K562 (cell line): ENCODE data around the gene GMEB1. TPM values are rescaled to one million over a fixed set of nuclear protein-coding genes. Genes with fewer than 3 reads are reported as not detected.

ENCODE experiments used
- AFF1 ChIP-seq, 2 experiments: fragments of 450-650 bp; IDR thresholded peaks; 2 replicates each; pipeline ENCODE4 v1.6.1; 2018; ENCODE audit warnings: mild to moderate bottlenecking in 2 of 2, low read depth in 1 of 2; ENCODE audit not compliant: partially characterized antibody in 2 of 2
- ATF1 ChIP-seq, 2 experiments: fragments of 450-650 bp in 1 of 2; IDR thresholded peaks; 2 replicates each; pipeline ENCODE4 v1.6.1; 2016; ENCODE audit warnings: missing compliant biosample characterization in 1 of 2, missing genetic modification characterization in 1 of 2
- CHD1 ChIP-seq: fragments of 200-600 bp; sonication (generic); IDR thresholded peaks from one replicate; pipeline ENCODE4 v1.6.1; 2012; ENCODE audit warnings: mild to moderate bottlenecking, moderate library complexity, low read length, inconsistent platforms
- ETV5 ChIP-seq: sonication (generic); formaldehyde crosslinking; IDR thresholded peaks from 2 replicates; pipeline ENCODE4 v1.4.0; 2020; ENCODE audit warnings: low read depth, mild to moderate bottlenecking, missing genetic modification reagents
- IRF1 ChIP-seq: sonication (generic); formaldehyde crosslinking; IDR thresholded peaks from 2 replicates; pipeline ENCODE4 v1.8.0; 2022; ENCODE audit warnings: missing genetic modification reagents, mild to moderate bottlenecking, borderline replicate concordance
- KHSRP ChIP-seq: fragments of 450-650 bp; IDR thresholded peaks from 2 replicates; pipeline ENCODE4 v1.6.1; 2017
- MAFK ChIP-seq: IDR thresholded peaks from 2 replicates; pipeline ENCODE4 v1.6.1; 2011; ENCODE audit warnings: low read length, improper control_type of control experiment
- MEIS2 ChIP-seq: fragments of 450-650 bp; IDR thresholded peaks from 2 replicates; pipeline ENCODE4 v1.6.1; 2014; ENCODE audit warnings: mild to moderate bottlenecking; ENCODE audit not compliant: partially characterized antibody
- NBN ChIP-seq: fragments of 450-650 bp; IDR thresholded peaks from 2 replicates; pipeline ENCODE4 v1.6.1; 2016; ENCODE audit warnings: low read depth, mild to moderate bottlenecking
- PYGO2 ChIP-seq: fragments of 450-650 bp; IDR thresholded peaks from 2 replicates; pipeline ENCODE4 v1.6.1; 2016; ENCODE audit warnings: mild to moderate bottlenecking, missing genetic modification characterization, moderate library complexity, missing compliant biosample characterization
- RNF2 ChIP-seq: sonication (generic); IDR thresholded peaks from 2 replicates; pipeline ENCODE4 v1.6.1; 2016
- SMARCE1 ChIP-seq: fragments of 450-650 bp; IDR thresholded peaks from 2 replicates; pipeline ENCODE4 v1.7.1; 2016; ENCODE audit warnings: mild to moderate bottlenecking
- STAG1 ChIP-seq: sonication (generic); formaldehyde crosslinking; IDR thresholded peaks from 2 replicates; pipeline ENCODE4 v1.5.0; 2020; ENCODE audit warnings: missing genetic modification reagents, borderline replicate concordance
- SUPT5H ChIP-seq: fragments of 450-650 bp; IDR thresholded peaks from 2 replicates; pipeline ENCODE4 v1.6.1; 2016
- YY1 ChIP-seq, 3 experiments: IDR thresholded peaks; 2 replicates each; pipeline ENCODE4 v1.6.1; 2011; ENCODE audit warnings: low read length in 2 of 3, mild to moderate bottlenecking in 2 of 3, moderate library complexity in 2 of 3, borderline replicate concordance in 1 of 3, control low read depth in 1 of 3, low read depth in 1 of 3; ENCODE audit not compliant: insufficient read depth in 3 of 3, insufficient replicate concordance in 2 of 3, control insufficient read depth in 1 of 3, insufficient read length in 1 of 3; ENCODE audit errors: extremely low read depth in 1 of 3
- ZC3H11A ChIP-seq: IDR thresholded peaks from 2 replicates; pipeline ENCODE4 v1.6.1; 2012; ENCODE audit warnings: low read depth, low read length, improper control_type of control experiment
- ZNF143 ChIP-seq: sonication (generic); formaldehyde crosslinking; IDR thresholded peaks from 2 replicates; pipeline ENCODE4 v1.9.0; 2022; ENCODE audit warnings: mild to moderate bottlenecking, missing genetic modification reagents
- ZNF609 ChIP-seq: sonication (generic); formaldehyde crosslinking; IDR thresholded peaks from 2 replicates; pipeline ENCODE4 v1.8.1; 2023; ENCODE audit warnings: missing genetic modification reagents, mild to moderate bottlenecking, borderline replicate concordance
- polyA plus RNA-seq, 8 experiments: library from polyadenylated mRNA; depleted of rRNA in 4 of 8; stranded (reverse) in 5 of 8; unstranded in 3 of 8; fragments of >200 nt; fragmentation: Nextera tagmentation in 2 of 8; fragmentation: Illumina TruSeq in 1 of 8; extraction: Ambion mirVana in 2 of 8; extraction: Trizol in 1 of 8; gene quantifications; 2 replicates each; pipeline versions ENCODE4 v1.2.1 to v1.2.3, GENCODE V29; 2011 to 2014; ENCODE audit warnings: inconsistent platforms in 1 of 8, missing spikeins in 1 of 8
- total RNA-seq, 7 experiments: library from RNA; depleted of rRNA in 6 of 7; stranded (reverse); fragments of >200 nt in 6 of 7; fragmentation: Illumina TruSeq in 2 of 7; extraction: Trizol in 2 of 7; gene quantifications; 2 replicates each; pipeline versions ENCODE4 v1.2.1 to v1.2.3, GENCODE V29; 2011 to 2021; ENCODE audit warnings: low replicate concordance in 1 of 7

Gene GMEB1
- total and polyA plus RNA-seq, 9 of the 15 experiments (the other 6 are each of a cell fraction or from before 2014, with no cell fraction given): 6.6 to 17.5 (median 8.5) TPM

- TF ChIP-seq AFF1 (IDR thresholded peaks at IDR 0.05; ENCODE audit: low read depth in 1 of 2, partially characterized antibody in 2 of 2) (peak in 1 of 2 experiments; percentile 64), SMARCE1 (peak; percentile 82), ZC3H11A (no peak), ZNF609 (CRISPR knock-in tag) (peak; percentile 68; the same call in 1 of the 2 replicates), ETV5 (CRISPR knock-in tag) (peak; percentile 84), SUPT5H (peak; percentile 88), KHSRP (no peak), PYGO2 (tag) (no peak), RNF2 (peak; percentile 91), ZNF143 (peak; percentile 79), NBN (peak; percentile 97), YY1 (IDR thresholded peaks at IDR 0.05; ENCODE audit: borderline replicate concordance in 1 of 3, control insufficient read depth in 1 of 3, extremely low read depth in 1 of 3, insufficient read depth in 3 of 3, insufficient read length in 1 of 3, insufficient replicate concordance in 2 of 3, low read depth in 1 of 3, low read length in 2 of 3) (peak in 2 of 3 experiments; percentile 60 to 74), STAG1 (CRISPR knock-in tag) (no peak), IRF1 (CRISPR knock-in tag) (peak; percentile 81), MEIS2 (peak; percentile 34), ATF1 (CRISPR knock-in tag; IDR thresholded peaks at IDR 0.05) (peak; percentile 59), ATF1 (tag; IDR thresholded peaks at IDR 0.05) (peak; percentile 94), CHD1 (peak; percentile 94), MAFK (no peak)
These were observed 68.1 kb downstream of the GMEB1 start, which contains the start of gene YTHDF2 (continued) for GRCh38 chr1:28736450-28737306.
